NCI-H2029 (cell line): ENCODE measurements around the gene IQSEC1.

Experiments
- DNase-seq: peaks from one replicate; lab custom pipeline; 2025; lab: John Stamatoyannopoulos, UW

Gene IQSEC1

GRCh38 chr3:12985148-12985547 is 88.1 kb downstream of the IQSEC1 start:
- no peak for DNase-seq

DNA sequence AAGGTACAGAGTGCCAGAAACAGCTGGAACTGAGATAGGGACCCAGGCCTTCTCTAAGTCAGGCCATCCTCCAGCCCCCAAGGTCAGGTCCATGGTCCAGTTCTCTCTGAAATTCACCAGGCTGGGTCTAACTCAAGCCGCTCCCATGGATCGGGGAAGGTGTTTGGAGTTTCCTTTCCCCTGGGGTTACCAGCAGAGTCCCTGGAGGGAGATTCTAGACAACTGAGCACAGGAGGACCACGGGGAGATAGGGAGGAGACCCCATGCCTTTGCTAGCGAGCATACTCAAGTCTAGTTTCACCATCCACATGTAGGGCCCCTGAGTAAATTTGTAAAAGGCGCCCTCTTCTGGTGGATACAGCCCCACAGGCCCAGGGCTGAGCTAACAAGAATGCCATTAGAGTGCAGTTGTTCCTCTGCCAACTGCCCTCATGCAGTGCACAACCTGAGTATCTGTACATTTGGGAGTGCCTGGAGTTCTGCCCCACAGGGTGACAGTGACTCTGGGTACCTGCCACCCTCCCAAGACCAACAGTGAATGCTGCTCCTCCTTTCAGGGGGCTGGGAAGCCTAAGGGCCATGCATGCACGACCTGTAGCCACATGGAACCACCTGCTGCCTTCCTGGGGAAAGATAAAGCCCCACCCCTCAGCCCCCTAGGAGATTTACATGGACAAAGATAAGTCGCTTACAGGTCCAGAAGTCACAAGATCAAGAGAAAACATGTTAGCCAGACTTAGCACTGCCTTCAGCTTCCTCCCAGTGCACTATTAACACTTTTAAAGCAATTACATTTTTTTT is 89.0 kb downstream of the IQSEC1 start:
- DNase-seq = peak; percentile 66

DNA sequence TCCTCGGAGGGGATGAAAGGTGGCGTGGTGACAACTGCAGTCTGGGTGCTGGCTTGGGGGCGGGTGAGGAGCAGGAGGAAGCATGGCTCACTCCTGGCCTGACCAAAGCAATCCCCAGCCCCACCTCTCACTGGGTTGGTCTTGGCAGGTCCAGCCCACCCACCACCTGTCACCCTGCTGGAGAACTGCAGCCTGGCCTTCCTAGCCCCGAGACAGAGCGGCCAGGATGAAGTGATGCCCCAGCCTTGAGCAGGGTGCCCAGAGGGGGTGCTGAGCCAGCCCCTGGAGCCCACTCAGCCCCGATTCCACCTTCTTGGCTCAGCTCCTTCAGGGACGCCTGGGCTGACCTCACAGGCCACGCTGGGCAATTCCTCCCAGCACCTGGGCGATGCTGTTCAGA is 89.9 kb downstream of the IQSEC1 start:
- DNase-seq = no peak

DNA sequence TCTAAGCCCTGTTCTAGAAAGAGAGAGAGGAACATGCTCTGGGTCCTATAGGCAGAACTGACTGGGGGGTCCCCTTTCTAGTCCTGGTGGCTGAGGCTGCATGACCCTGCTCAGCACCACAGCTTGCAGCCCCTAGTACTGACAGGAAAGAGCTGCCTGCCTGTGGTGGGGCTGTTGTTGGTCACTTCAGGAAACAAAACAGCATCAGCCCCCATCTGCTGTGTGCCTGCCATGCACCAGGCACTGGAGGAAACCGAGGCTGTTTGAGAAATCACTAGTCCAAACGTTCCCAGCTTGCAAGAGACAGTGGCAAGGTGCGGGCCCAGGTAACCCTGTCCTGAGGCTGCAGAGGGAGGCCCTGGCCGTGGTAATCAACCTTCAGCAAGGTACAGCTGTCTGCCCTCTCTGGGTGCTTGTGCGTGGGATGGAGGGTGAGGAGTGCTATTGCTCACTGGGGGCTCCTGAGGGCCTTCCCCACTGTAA is 90.6 kb downstream of the IQSEC1 start:
- no peak for DNase-seq

- no peak for DNase-seq
These were observed 91.6 kb downstream of the IQSEC1 start for GRCh38 chr3:12981306-12982275.

DNA sequence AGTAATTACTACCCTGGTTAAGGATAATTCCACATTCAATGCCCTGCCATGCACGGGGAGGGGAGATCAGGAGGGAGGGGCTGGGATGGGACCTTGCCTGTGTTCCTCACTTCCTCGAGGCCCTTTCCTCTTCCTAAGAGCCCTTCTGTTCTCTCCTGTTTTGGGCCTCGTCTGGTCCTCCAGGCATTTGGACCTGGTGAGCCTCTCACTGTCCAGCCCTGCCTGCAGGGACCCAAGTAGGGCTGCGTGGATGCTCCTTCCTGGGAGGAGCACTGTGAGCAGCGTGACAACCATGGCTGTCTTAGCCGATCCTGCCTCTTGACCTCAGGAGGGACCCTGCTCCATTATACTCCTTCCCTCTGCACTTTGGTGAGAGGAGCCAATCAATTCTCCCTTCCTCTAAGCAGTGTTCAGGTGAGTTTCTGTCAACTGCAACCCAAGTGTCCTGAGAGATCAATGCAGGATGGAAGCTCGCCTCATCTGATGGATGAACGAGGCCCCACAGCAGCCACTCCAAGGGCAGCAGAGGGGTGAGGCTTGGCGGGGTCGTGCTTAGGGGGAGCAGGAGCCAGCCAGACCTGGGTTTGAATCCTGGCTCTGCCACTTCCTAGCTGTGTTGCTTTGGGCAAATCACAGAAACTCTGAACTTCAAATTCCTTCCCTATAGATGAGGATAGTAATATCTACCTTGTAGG is 92.5 kb downstream of the IQSEC1 start:
- no peak for DNase-seq

DNA sequence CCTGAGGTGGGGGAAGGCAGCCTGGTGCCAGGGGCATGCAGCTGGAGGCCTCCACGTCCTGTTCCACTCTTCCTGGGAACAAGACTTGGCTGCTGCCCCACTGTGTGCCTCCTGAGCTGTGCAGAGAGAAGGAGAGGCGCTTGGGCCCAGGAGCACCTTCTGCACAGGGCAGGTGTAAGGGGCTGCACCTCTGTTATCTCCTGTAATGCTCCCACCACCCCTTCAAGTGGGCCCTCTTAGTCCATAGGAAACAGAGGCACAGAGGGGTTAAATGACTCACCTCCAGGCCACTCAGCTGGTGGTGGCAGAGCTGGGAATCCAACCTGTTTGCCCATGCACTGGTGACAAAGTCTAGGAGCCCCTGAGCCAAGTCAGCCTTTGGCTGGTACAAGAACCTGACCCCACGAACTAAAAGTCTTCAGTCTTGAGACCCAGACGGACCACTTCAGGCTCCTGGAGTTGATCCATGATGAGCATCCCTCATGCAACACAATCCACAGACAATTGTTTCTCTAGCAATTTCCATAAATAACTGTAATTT is 93.2 kb downstream of the IQSEC1 start:
- DNase-seq = no peak

- DNase-seq = no peak
These were observed 93.9 kb downstream of the IQSEC1 start for GRCh38 chr3:12979151-12979946.

DNA sequence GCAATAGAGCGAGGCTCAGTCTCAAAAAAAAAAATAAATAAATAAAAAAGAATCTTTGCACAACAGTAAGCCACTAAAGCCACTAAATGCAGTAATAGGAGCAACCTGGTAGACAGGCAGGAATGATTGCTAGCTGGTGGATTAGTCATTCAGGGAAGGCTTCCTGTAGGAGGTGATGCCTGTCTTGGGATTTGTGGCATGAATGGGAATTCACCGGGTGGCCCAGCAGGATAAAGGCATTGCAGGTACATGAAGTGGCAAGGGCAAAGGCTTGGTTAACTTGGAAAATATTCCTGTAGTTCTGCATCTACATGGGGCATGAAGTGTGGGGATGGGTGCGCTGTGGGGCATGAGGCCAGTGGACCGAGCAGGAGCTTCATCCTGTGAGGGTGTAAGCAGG is 94.5 kb downstream of the IQSEC1 start:
- no peak for DNase-seq

DNA sequence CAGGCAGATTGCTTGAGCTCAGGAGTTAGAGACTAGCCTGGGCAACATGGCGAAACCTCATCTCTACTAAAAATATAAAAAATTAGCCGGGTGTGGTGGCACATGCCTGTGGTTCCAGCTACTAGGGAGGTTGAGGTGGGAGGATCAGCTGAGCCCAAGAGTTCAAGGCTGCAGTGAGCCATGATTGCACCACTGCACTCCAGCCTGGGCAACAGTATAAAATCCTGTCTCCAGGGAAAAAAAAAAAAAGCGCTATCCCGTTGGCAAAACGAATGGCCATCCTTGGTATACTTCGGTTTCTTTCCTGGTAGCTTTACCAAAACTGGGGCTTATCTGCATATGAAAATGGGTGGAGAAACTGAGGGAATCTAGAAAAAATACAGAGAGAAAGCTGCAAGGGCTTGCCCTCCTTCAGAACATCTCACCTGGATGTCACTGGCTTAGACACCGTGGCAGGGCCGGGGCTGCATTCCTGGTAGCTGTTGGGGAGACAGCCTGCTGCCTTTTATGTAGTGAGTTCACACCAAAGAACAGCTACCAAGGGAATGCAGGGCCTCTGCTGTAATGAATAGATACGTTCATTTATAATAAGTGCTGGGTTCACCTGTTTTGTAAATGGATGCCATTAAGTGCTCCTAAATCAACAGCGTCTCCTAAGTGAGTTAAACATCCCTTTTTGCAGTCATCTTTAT is 96.0 kb downstream of the IQSEC1 start:
- DNase-seq = no peak

GRCh38 chr3:12975748-12976522 is 97.3 kb downstream of the IQSEC1 start:
- DNase-seq = no peak

- DNase-seq = no peak
These were observed 98.4 kb downstream of the IQSEC1 start for GRCh38 chr3:12974819-12975218.

DNA sequence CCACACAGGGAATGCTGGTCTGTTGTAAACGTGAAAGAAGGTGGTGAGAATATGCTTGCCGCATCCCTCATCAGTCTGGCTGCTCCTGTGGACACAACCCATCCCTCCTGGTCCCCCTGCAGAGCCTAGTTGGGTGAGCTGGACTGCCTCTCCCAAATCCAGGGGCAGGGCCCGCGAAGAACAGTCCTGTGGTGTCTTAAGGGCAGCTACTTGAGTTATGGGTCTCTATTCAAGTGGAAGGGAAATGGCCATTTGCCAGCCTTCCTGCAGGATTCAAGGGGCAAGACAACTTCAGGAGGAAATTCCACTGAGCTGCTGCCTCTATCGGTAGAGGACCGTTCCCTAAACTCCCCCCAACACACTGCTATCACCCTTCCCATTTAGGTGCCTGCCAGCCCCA is 98.9 kb downstream of the IQSEC1 start:
- DNase-seq = peak; percentile 17

DNA sequence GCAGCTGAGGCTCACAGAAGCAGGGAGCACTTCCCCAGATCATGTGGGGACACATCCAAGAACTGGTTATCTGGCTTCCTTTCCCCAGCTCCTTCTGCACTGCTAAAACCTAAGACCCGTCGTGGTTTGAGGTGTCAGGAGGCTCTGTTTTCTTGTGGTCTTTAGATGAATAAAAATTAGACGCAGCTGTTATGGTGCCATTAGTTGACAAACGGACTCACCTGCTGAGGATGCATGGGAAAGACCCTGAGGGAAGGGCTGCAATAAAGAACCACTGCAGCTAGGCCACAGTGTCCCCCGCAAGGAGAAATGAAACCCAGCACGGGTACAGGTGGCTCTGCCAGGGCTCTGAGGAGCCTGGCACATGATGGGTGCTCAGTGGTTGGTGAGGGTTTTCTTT is 99.4 kb downstream of the IQSEC1 start:
- DNase-seq = no peak

DNA sequence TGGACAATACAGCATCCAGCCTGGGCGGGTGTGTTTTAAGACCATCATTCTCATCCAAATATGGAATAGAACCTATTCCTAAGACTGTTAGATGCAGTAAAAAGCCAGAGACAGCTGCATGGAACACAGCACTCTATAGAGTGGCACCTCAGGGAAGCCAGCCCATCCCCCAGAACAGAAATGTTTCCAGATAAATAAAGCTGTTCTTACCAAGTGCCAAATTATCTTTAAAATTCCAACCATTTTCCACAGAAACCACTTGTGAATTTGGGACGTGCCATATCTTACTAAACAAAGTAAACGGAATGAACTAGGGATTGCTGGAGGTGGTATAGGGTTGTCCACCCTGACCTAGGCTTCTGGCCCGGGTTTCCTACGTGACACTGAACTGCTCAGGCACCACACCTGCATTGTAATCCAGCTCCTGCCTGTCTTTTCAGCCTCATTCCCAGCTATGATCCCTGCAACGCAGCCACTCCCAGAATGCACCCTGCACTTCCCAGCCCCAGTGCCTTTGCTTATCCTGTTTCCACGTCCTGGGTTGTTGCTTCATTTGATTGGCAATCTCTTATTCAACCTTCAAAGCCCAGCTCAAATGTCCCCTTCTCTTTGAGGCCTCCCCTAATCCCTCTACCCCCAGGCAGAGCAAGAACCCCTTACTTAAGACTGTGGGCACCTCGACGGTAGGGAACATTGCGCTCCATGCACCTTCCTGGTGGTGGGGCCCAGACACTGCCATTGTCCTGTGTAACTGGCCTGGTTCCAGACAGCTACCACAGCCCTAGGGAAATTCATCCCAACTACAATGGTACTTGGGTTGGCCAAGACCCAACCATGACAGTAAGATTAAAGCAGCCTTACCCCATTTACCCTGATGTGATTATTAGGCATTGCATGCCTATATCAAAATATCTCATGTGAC is 100.2 kb downstream of the IQSEC1 start:
- DNase-seq = peak; percentile 19

DNA sequence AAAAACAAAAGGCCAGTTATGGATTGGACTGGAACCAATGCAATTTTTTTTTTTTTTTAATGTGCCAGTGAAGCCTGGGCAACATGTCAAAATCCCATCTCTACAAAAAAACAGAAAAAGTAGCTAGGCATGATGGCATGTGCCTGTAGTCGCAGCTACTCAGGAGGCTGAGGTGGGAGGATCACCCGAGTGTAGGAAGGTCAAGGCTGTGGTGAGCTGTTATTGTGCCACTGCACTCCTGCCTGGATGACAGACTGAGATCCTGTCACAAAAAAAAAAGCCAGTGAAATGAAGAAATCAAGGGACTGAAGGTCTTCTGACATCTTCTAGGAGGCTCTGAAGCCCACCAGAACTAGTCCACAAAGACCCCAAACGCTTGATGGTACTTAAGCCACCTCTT is 101.2 kb downstream of the IQSEC1 start:
- DNase-seq = no peak

- peak; percentile 84 for DNase-seq
These were observed 102.5 kb downstream of the IQSEC1 start for GRCh38 chr3:12970684-12971083.

DNA sequence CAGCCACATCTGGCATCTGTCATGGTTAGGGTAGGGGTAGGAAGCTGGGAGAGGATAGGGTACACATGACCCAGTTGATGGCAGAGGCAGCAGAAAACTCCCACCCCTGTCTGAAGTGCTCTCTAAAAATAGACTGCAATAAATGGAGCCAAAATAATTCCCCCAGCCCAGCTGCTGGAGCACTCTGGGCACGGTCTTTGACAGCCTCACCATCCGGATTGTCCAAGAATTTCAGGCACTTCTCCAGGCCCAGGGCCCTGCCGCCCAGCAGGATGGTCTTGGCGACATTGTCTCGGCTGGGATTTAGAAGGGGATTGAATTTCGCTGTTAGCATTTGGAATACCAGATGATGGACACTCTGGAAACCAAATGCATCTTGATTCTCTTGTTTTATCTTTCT is 103.7 kb downstream of the IQSEC1 start:
- no peak for DNase-seq

- DNase-seq = no peak
These were observed 104.7 kb downstream of the IQSEC1 start for GRCh38 chr3:12968541-12968940.
